Peyer's patch (tissue), 4 donors: ENCODE measurements around the gene GLMP.

ENCODE experiments used
- POLR2A ChIP-seq, 2 donors: fragments of 450-650 bp; IDR thresholded peaks; one replicate each; pipeline ENCODE4 v1.5.1; 2017; ENCODE audit warnings: antibody characterized with exemption in 2 of 2, mild to moderate bottlenecking in 2 of 2, moderate library complexity in 2 of 2
- TF ChIP-seq, protein P1 (sequence below), 6 experiments: fragments of 450-650 bp in 4 of 6; fragments of 200-600 bp in 2 of 6; sonication (generic) in 1 of 6; IDR thresholded peaks; one replicate each; pipeline ENCODE4 v1.5.1; 2017 to 2019; ENCODE audit warnings: antibody characterized with exemption in 6 of 6, mild to moderate bottlenecking in 3 of 6, moderate library complexity in 1 of 6

DNA sequence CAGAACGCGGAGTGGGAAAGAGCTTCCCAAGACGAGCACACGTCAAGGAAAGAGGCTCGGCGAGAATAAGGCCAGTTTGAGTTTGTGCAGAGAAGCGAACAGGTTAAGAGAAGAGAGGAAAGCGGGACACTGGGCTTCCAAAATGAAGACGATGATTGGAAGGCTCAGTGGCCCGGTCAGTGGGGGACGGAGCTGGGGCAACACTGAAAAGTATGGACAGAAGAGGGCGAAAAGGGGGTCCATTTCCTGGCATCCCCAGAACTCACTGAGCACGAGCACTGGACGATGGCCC is 42.4 kb upstream of the GLMP start:
- TF ChIP-seq, protein P1, sequence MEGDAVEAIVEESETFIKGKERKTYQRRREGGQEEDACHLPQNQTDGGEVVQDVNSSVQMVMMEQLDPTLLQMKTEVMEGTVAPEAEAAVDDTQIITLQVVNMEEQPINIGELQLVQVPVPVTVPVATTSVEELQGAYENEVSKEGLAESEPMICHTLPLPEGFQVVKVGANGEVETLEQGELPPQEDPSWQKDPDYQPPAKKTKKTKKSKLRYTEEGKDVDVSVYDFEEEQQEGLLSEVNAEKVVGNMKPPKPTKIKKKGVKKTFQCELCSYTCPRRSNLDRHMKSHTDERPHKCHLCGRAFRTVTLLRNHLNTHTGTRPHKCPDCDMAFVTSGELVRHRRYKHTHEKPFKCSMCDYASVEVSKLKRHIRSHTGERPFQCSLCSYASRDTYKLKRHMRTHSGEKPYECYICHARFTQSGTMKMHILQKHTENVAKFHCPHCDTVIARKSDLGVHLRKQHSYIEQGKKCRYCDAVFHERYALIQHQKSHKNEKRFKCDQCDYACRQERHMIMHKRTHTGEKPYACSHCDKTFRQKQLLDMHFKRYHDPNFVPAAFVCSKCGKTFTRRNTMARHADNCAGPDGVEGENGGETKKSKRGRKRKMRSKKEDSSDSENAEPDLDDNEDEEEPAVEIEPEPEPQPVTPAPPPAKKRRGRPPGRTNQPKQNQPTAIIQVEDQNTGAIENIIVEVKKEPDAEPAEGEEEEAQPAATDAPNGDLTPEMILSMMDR (IDR thresholded peaks at IDR 0.05), result no peak
- TF ChIP-seq POLR2A (IDR thresholded peaks at IDR 0.05), result no peak
